Lung (tissue), 12 donors: ENCODE measurements around the gene SEPTIN1. TPM values are rescaled to one million over a fixed set of nuclear protein-coding genes. Genes with fewer than 3 reads are reported as not detected.

Source experiments
- ATAC-seq: fragments of 200-7000 bp; cut with Tn5 transposase; one replicate; pipeline ENCODE4 v1.9.1; 2020; ENCODE audit warnings: moderate number of reproducible peaks; ENCODE audit not compliant: insufficient read depth, low FRiP score
- DNase-seq, 3 donors: peaks; one replicate each; pipeline ENCODE4 v3.0.0-alpha.2; 2013 to 2017
- H3K27ac ChIP-seq, 2 donors: one replicate each; pipeline ENCODE4 v1.5.1; 2013; ENCODE audit warnings: mild to moderate bottlenecking in 2 of 2, moderate library complexity in 2 of 2, control low read depth in 1 of 2, inconsistent platforms in 1 of 2, low read depth in 1 of 2, low read length in 1 of 2
- H3K27me3 ChIP-seq, 3 donors: one replicate each; pipeline ENCODE4 v1.5.1; 2013; ENCODE audit warnings: low read length in 2 of 3; ENCODE audit not compliant: control insufficient read depth in 3 of 3, insufficient read depth in 3 of 3
- H3K36me3 ChIP-seq, 4 donors: one replicate each; pipeline ENCODE4 v1.5.1; 2013; ENCODE audit warnings: low read length in 4 of 4, mild to moderate bottlenecking in 1 of 4, moderate library complexity in 1 of 4; ENCODE audit not compliant: control insufficient read depth in 4 of 4, insufficient read depth in 4 of 4
- H3K4me1 ChIP-seq, 5 donors: one replicate each; pipeline ENCODE4 v1.5.1; 2013; ENCODE audit warnings: low read length in 5 of 5, mild to moderate bottlenecking in 2 of 5, moderate library complexity in 1 of 5; ENCODE audit not compliant: control insufficient read depth in 5 of 5, insufficient read depth in 5 of 5
- H3K4me3 ChIP-seq: one replicate; pipeline ENCODE4 v1.5.1; 2013; ENCODE audit warnings: mild to moderate bottlenecking, control low read depth, moderate library complexity
- H3K9ac ChIP-seq, 2 donors: one replicate each; pipeline ENCODE4 v1.5.1; 2013; ENCODE audit warnings: low read length in 2 of 2, control low read depth in 1 of 2; ENCODE audit not compliant: insufficient read depth in 1 of 2
- H3K9me3 ChIP-seq, 4 donors: one replicate each; pipeline ENCODE4 v1.5.1; 2013; ENCODE audit warnings: low read length in 3 of 4, mild to moderate bottlenecking in 1 of 4, moderate library complexity in 1 of 4; ENCODE audit not compliant: control insufficient read depth in 4 of 4, insufficient read depth in 3 of 4
- WGBS, 2 donors: extraction: QIAGEN DNeasy Blood & Tissue Kit; methylation state at CpG; one replicate each; pipeline ENCODE4 v1.1.7; 2013; 5-methylcytosine and 5-hydroxymethylcytosine counted together
- polyA plus RNA-seq, 2 donors: library from polyadenylated mRNA; stranded (reverse); fragments of 200-250 nt; gene quantifications; one replicate each; pipeline ENCODE4 v1.2.1, GENCODE V29; 2013
- total RNA-seq, 2 donors: library from RNA; depleted of rRNA in 1 of 2; stranded (reverse); fragments of >200 nt in 1 of 2; gene quantifications; one replicate each; pipeline ENCODE4 v1.2.1, GENCODE V29; 2014 to 2021
- TF ChIP-seq, protein P1 (sequence below): IDR thresholded peaks from 2 replicates; pipeline ENCODE4 v1.5.1; 2012; ENCODE audit warnings: mild to moderate bottlenecking; ENCODE audit errors: control extremely low read depth, extremely low read depth
- donor health status: control.
- donor health status: control.
- donor health status: Bipolar disorder and iron deficiency.
- donor health status: healthy.
- donor health status: DM: yes; HTN: yes; CAD: no.

SEPTIN1 gene
- total and polyA plus RNA-seq, 4 donors, result 3.3 to 7.3 (median 5.2) TPM

DNA sequence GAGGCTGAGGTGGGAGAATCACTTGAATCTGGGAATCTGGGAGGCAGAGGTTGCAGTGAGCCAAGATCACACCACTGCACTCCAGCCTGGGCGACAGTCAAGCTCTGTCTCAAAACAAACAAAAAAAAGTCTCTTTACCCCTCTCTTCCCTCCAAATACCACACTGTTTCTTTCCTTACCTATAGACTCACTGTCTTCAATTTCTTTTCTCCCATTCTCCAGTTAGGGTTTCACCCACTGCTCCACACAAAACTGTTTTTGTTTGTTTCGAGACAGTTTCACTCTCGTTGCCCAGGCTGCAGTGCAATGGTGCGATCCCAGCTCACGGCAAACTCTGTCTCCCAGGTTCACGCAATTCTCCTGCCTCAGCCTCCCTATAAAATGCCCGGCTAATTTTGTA, 21.2 kb downstream of the SEPTIN1 start:
- 94 to 96% methylated on average over 7 of the region's 7 CpGs for WGBS, 2 donors
- Histone ChIP-seq H3K9me3 (no peaks in the 10 kb centered on the region), H3K9ac (no peak overlapping the region), H3K4me1 (peaks cover 0 to 6% (median 5%) of the 10 kb centered on the region in 5 donors), H3K4me3 (no peak overlapping the region), H3K36me3 (peaks cover 0 to 39% (median 16%) of the 10 kb centered on the region in 4 donors), H3K27me3 (no peaks in the 10 kb centered on the region), H3K27ac (no peak overlapping the region)
- ATAC-seq, result no peak
- TF ChIP-seq, protein P1, sequence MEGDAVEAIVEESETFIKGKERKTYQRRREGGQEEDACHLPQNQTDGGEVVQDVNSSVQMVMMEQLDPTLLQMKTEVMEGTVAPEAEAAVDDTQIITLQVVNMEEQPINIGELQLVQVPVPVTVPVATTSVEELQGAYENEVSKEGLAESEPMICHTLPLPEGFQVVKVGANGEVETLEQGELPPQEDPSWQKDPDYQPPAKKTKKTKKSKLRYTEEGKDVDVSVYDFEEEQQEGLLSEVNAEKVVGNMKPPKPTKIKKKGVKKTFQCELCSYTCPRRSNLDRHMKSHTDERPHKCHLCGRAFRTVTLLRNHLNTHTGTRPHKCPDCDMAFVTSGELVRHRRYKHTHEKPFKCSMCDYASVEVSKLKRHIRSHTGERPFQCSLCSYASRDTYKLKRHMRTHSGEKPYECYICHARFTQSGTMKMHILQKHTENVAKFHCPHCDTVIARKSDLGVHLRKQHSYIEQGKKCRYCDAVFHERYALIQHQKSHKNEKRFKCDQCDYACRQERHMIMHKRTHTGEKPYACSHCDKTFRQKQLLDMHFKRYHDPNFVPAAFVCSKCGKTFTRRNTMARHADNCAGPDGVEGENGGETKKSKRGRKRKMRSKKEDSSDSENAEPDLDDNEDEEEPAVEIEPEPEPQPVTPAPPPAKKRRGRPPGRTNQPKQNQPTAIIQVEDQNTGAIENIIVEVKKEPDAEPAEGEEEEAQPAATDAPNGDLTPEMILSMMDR, result no peak
- no peak for DNase-seq

DNA sequence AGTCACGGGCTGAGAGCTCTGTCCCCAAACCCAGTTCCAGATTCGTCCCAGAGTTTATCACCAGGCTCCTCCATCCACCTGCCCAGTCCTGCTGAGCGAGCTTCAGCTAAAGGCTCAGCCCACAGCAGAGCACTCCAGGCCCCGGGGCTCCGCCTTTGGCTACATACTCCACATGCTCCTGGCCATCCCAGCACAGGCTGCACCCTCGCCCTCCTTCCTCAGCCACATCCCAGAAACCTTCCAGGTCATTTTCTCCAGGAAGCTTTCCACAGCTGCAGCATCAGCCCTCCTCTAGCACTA, 22.5 kb downstream of the SEPTIN1 start:
- peaks cover 0 to 14% (median 8%) of the 10 kb centered on the region in 5 donors for H3K4me1 ChIP-seq
- no peak overlapping the region for H3K9ac ChIP-seq
- DNase-seq (no peak), ATAC-seq (no peak)
- no peaks in the 10 kb centered on the region for H3K9me3 ChIP-seq
- H3K27ac ChIP-seq, result no peak overlapping the region
- no peaks in the 10 kb centered on the region for H3K27me3 ChIP-seq
- peaks cover 0 to 33% (median 9%) of the 10 kb centered on the region in 4 donors for H3K36me3 ChIP-seq
- WGBS, 2 donors, result 87 to 88% methylated on average over 6 of the region's 6 CpGs
- TF ChIP-seq, protein P1, result no peak
- no peak overlapping the region for H3K4me3 ChIP-seq

DNA sequence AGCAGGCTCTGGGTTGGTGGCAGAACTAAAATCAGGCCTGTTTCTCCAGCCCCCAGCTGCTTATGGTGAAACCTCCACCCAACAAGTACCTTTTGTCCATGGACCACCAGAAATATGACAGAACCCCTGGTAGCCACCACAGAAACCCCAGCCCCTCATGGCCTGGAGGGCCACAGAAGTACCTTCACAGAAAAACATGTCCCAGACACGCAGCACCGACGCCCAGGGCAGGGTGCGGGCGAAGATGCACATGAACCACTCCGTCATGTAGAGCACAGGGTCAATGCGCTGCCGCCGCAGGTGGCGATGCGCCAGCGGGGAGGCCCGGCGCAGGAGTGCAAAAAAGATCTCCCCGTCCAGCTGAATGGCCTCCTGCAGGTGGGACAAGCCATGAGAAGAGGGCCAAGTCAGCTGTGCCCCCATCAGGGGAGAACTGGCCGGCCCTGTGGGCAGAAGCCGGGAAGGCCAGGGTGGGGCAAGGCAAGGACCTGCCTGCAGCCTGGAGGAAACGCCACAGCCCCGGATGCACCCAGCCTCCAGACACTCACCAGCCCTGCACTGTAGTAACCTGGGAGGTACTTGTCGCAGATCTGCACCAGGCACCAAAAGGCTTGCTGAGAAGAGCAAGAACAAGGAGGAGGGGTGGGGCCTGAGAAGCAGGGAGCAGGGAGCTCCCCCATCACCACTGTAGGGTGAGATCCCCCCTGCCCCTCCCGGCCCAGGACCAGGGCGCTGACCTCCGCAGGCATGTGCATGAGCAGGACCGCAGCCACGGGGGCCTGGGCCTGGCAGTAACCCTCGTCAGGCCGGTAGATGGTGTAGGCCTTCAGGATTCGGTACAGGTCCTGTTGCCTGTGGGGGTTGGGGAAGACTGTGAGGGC, 23.1 kb downstream of the SEPTIN1 start:
- Histone ChIP-seq H3K36me3 (peaks cover 0 to 32% (median 7%) of the 10 kb centered on the region in 4 donors), H3K4me3 (no peak overlapping the region), H3K9me3 (no peaks in the 10 kb centered on the region), H3K9ac (no peak overlapping the region), H3K27ac (no peak overlapping the region), H3K4me1 (peaks cover 0 to 17% (median 8%) of the 10 kb centered on the region in 5 donors), H3K27me3 (no peaks in the 10 kb centered on the region)
- TF ChIP-seq, protein P1, result no peak
- DNase-seq (no peak), ATAC-seq (no peak)
- 92 to 93% methylated on average over 28 of the region's 28 CpGs for WGBS, 2 donors
